HUES48 (cell line): ENCODE data around the gene DEF6.
A peak's percentile ranks its signal among the peaks of the same experiment; 100 is the strongest.
"Not testable (repeated sequence)": the region's sequence is repeated elsewhere in the genome, so short reads cannot be mapped to it uniquely, and the experiment has no call there.

ENCODE experiments used
- H3K27ac ChIP-seq: one replicate; pipeline ENCODE4 v1.7.0; 2013; ENCODE audit warnings: low read depth, low read length, inconsistent platforms
- H3K27me3 ChIP-seq: 2 replicates; pipeline ENCODE4 v1.6.1; 2013; ENCODE audit warnings: mild to moderate bottlenecking, low read length; ENCODE audit not compliant: control insufficient read depth, insufficient read depth
- H3K36me3 ChIP-seq: 2 replicates; pipeline ENCODE4 v1.6.1; 2013; ENCODE audit warnings: low read length; ENCODE audit not compliant: control insufficient read depth, insufficient read depth
- H3K4me1 ChIP-seq: 2 replicates; pipeline ENCODE4 v1.6.1; 2013; ENCODE audit warnings: mild to moderate bottlenecking, low read length; ENCODE audit not compliant: control insufficient read depth, insufficient read depth
- H3K4me3 ChIP-seq: 2 replicates; pipeline ENCODE4 v1.5.1; 2013; ENCODE audit warnings: mild to moderate bottlenecking, low read depth, low read length
- H3K9ac ChIP-seq: 2 replicates; pipeline ENCODE4 v1.6.1; 2013; ENCODE audit warnings: mild to moderate bottlenecking, low read depth, low read length, moderate library complexity
- H3K9me3 ChIP-seq: 2 replicates; pipeline ENCODE4 v1.6.1; 2013; ENCODE audit warnings: low read length; ENCODE audit not compliant: control insufficient read depth, insufficient read depth

Gene DEF6

DNA sequence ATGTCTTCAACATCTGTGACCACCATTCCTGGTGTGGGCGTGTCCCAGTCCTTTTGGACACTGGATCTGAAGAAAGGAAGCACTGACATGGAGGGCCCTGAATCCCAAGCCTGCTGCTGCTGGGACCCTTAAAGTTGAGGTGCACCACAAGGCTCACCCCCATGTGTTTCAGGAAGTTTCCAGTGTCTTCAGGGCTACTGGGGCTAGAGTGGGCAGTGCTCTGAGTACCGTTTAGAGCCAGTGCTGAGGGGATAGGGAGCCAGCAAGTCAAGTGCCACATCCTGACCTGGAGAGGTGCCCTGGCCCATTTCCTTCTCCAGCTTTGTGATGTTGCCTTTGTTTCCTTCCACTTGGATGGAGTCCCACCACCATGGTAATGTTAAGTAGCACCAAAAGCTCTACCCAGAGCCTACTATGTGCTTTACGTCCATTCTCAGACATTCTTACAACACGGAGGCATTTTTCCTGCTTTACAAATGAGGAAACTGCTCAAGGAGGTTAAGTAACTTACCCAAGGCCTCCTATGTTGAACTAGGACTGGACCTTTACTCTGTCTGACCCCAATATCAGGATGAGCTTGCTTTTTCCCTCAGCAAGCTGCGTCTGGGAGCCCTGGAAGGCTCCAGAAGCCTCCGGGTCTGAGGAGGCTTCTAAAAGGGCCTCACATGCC, 552 bp upstream of the DEF6 start:
- H3K27me3 ChIP-seq = no peaks in the 10 kb centered on the region
- H3K4me3 ChIP-seq = no peak overlapping the region
- H3K9me3 ChIP-seq = no peaks in the 10 kb centered on the region
- H3K4me1 ChIP-seq = peaks cover 6% of the 10 kb centered on the region; the same call in 1 of the 2 replicates
- H3K9ac ChIP-seq = no peak overlapping the region
- H3K36me3 ChIP-seq = peaks cover 15% of the 10 kb centered on the region
- peak overlapping the region; percentile 18 for H3K27ac ChIP-seq

DNA sequence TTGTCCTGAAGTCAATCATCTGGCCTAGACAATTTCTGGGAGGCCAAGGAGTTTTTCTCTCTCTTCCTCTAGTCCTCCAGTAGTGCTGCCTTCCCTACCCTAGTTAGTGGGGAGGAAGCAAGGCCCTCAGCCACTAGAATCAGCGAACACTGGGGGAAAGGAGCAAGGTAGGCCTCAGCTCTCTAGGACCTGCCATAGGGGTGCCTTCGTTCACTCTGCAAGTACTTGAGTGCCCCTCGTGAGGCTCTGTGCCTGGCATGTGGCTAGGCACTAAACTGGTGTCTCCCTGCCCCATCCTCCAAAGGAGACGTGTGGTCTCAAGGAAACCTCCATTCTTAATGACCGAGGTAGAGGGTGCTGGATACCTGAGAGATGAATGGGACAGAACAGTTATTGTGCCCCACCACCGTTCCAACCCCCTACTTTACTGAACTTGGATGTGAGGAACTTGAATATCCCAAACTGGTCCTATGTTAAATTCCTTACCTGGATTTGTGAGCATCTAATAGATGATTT, 1.1 kb downstream of the DEF6 start:
- H3K27ac ChIP-seq = no peak overlapping the region
- no peaks in the 10 kb centered on the region for H3K9me3 ChIP-seq
- H3K36me3 ChIP-seq = peaks cover 5% of the 10 kb centered on the region; the same call in 1 of the 2 replicates
- H3K4me1 ChIP-seq = peaks cover 14% of the 10 kb centered on the region
- no peak overlapping the region for H3K9ac ChIP-seq
- H3K27me3 ChIP-seq = no peaks in the 10 kb centered on the region
- H3K4me3 ChIP-seq = no peak overlapping the region

DNA sequence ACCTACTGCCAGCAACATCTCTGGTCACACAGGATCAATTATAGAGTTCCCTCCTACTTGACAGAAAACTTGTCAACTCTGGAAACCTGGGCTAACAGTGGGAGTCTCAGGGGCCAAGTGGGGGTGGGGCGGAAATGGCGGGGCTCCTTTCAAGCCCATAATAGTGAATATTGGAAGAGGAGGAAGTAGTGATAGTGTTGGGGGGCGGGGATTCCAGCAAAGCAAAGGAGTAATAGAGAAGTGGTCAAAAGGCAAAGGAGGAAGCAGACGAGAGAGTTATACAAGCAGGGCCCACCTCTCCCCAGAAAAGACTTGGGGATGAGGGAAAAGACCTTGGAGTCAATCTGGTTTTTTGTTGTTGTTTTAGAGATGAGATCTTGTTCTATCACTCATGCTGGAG, 2.1 kb downstream of the DEF6 start:
- Histone ChIP-seq H3K27ac (no peak overlapping the region), H3K4me3 (no peak overlapping the region), H3K4me1 (peaks cover 12% of the 10 kb centered on the region), H3K9ac (no peak overlapping the region), H3K27me3 (no peaks in the 10 kb centered on the region), H3K36me3 (peaks cover 5% of the 10 kb centered on the region; the same call in 1 of the 2 replicates), H3K9me3 (no peaks in the 10 kb centered on the region)

DNA sequence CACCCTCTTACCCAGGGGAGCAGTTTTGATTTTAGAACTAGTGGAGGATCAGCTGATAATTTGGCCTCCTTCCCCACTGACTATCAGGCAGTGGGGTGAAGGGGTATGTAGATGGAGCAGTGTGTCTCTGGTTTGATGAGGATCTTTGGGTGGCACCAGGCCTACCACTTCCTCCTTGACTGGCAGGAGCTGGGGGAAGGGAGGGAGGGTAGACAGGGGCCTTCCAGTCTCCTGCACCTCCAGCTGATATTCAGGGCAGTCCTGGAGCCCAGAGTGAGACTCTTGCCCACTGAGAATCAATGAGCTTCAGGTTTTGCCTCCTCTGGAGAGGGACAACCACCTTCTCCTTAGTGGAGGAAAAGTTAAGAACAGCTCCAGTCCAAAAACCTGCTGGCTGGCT, 3.2 kb downstream of the DEF6 start:
- no peak overlapping the region for H3K27ac ChIP-seq
- no peak overlapping the region for H3K4me3 ChIP-seq
- H3K4me1 ChIP-seq = peaks cover 12% of the 10 kb centered on the region
- no peak overlapping the region for H3K9ac ChIP-seq
- no peaks in the 10 kb centered on the region for H3K27me3 ChIP-seq
- no peaks in the 10 kb centered on the region for H3K36me3 ChIP-seq
- H3K9me3 ChIP-seq = no peaks in the 10 kb centered on the region

DNA sequence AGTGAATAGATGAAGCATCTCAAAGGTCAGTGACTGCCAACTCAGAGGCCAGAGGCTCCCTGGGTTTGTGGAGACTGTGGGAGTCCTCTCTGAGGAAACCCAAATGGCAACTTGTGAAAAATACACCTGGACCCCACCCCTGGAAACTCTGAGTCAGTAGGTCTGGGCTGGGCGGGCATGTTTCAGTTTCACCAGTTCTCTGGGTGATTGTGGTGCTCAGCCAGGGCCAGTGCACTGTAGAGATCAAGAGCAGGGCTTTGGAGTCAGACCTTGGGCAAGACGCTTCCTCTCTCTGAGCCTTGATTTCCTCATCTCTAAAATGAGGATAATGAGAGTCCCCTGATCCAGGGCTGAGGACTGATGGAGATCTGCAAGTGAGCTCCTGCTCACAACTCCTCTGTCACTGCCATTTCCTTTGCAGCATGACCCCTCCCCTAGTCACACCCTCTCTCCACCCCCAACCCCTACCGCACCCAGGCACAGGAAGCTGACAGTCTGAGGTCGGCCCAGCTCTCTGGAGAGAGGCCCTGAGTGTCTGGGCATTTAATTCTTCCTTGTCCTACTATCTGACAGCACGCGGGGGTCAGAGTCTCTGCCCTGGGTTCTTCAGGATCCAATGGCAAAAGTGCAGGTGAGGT, 5.1 kb downstream of the DEF6 start:
- Histone ChIP-seq H3K4me1 (peaks cover 12% of the 10 kb centered on the region), H3K36me3 (no peaks in the 10 kb centered on the region), H3K9ac (no peak overlapping the region), H3K27ac (no peak overlapping the region), H3K4me3 (no peak overlapping the region), H3K9me3 (no peaks in the 10 kb centered on the region), H3K27me3 (no peaks in the 10 kb centered on the region)

DNA sequence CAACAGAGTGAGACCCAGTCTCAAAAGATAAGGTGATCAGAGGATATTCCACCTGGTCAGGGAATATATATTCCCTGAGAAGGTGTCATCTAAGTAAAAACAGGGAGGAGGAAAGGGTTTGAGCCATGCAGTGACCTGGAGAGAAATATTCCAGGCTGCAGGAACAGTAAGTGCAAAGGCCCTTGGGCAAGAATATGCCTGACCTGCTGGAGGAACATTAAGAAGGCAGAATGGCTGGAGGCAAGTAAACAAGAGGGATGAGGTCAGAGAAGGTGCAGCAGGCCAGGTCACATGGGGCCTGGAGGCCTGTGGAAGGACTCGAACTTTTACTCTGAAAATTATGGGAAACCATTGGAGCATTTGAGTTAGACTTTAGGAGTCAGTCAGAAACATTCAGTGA, 6.7 kb downstream of the DEF6 start:
- H3K27me3 ChIP-seq = no peaks in the 10 kb centered on the region
- no peaks in the 10 kb centered on the region for H3K9me3 ChIP-seq
- no peaks in the 10 kb centered on the region for H3K36me3 ChIP-seq
- H3K4me1 ChIP-seq = peaks cover 8% of the 10 kb centered on the region
- no peak overlapping the region for H3K27ac ChIP-seq
- H3K4me3 ChIP-seq = no peak overlapping the region
- H3K9ac ChIP-seq = no peak overlapping the region

DNA sequence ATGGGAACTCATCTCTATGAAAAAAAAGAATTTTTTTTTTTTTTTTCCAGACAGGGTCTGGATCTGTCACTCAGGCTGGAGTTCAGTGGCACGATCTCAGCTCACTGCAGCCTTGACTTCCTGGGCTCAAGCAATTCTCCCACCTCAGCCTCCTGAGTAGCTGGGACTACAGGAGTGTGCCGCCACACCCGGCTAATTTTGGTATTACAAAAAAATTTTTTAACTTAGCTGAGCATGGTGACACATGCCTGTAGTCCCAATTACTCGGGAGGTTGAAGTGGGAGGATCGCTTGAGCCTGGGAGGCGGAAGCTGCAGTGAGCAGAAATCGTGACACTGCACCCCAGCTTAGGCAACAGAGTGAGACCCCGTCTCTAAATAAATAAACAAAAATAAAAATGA, 7.5 kb downstream of the DEF6 start:
- no peaks in the 10 kb centered on the region for H3K27me3 ChIP-seq
- peaks cover 8% of the 10 kb centered on the region for H3K4me1 ChIP-seq
- no peak overlapping the region for H3K27ac ChIP-seq

DNA sequence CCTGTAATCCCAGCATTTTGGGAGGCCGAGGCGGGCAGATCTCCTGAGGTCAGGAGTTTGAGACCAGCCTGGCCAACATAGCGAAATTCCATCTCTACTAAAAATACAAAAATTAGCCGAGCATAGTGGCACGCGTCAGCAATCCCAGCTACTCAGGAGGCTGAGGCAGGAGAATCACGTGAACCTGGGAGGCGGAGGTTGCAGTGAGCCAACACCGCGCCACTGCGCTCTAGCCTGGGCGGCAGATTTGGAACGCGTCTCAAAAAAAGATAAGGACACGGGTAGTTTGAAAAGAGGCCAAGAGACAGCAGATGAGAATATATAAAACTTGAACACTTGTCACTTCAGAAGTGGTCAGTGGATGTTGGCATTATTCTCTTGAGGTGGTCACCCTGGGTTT, 9.5 kb downstream of the DEF6 start:
- not testable (repeated sequence) for H3K36me3 ChIP-seq, H3K4me3 ChIP-seq, H3K4me1 ChIP-seq, H3K9me3 ChIP-seq, H3K27ac ChIP-seq, H3K9ac ChIP-seq, H3K27me3 ChIP-seq

More for the DNA sequence above, 7.5 kb downstream of the DEF6 start:
- Histone ChIP-seq H3K9ac (no peak overlapping the region), H3K4me3 (no peak overlapping the region), H3K36me3 (no peaks in the 10 kb centered on the region), H3K9me3 (no peaks in the 10 kb centered on the region)

DNA sequence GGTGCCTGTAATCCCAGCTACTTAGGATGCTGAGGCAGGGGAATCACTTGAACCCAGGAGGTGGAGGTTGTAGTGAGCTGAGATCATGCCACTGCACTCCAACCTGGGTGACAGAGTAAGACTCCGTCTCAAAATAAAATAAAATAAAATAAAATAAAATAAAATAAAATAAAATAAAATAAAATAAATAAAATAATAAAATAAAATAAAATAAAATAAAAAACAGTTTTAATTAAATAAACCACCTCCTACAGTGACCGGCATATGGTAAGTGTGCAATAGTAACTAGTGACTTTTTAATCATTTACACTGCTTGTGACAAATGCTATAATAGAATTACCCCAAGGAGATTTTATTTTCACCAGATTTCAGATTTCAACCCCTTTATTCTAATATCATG, 10.9 kb downstream of the DEF6 start:
- H3K36me3 ChIP-seq, H3K4me3 ChIP-seq, H3K27me3 ChIP-seq, H3K9ac ChIP-seq, H3K27ac ChIP-seq, H3K9me3 ChIP-seq, H3K4me1 ChIP-seq: not testable (repeated sequence)

DNA sequence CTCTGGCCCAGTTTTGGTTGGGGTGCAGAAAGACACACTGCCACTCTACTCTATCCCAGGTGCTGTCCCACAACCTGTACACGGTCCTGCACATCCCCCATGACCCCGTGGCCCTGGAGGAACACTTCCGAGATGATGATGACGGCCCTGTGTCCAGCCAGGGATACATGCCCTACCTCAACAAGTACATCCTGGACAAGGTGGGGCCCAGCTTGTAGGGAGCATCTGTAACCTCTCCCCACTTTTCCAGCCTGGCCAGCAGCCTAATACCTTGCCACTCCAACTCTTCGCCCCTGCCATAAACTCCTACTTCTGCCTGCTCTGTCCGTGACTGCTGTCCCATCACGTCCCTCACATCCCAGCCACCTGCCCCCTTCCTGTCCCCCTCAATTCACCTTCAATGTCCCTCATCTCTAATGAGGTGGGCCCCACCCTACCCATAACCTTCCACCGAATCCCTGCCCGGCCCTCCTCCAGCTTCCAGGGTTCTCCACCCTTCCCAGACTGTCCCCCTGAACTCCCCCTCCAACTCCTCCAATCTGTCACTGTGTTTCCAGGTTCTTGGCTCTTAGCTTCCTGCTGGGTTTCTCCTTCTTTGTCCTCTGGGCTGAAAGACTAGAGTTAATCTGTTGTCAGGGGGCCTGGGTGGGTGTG, 12.1 kb downstream of the DEF6 start:
- no peaks in the 10 kb centered on the region for H3K9me3 ChIP-seq
- no peak overlapping the region for H3K27ac ChIP-seq
- H3K9ac ChIP-seq = no peak overlapping the region
- H3K4me1 ChIP-seq = no peaks in the 10 kb centered on the region
- H3K27me3 ChIP-seq = no peaks in the 10 kb centered on the region
- H3K4me3 ChIP-seq = no peak overlapping the region
- H3K36me3 ChIP-seq = no peaks in the 10 kb centered on the region

DNA sequence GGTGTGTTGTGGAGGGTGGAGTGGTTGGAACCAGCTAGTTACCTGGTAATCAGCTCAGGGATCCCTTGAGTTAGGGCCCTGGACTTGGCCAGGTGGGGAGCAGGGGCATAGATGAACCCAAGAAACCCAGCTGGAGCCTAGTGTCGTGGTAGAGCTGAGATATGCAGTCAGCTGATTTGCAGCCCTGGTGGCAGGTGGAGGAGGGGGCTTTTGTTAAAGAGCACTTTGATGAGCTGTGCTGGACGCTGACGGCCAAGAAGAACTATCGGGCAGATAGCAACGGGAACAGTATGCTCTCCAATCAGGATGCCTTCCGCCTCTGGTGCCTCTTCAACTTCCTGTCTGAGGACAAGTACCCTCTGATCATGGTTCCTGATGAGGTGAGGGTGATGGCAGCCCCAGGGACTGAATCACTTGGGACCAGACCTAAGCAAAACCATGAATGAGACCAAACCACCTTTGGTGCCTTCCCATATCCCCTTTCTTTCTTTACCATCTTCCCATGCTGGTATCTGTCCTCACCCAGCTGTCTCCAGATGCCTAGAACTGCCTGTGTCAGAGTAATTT, 12.7 kb downstream of the DEF6 start:
- no peaks in the 10 kb centered on the region for H3K36me3 ChIP-seq
- no peak overlapping the region for H3K9ac ChIP-seq
- no peak overlapping the region for H3K27ac ChIP-seq
- H3K4me3 ChIP-seq = no peak overlapping the region
- H3K9me3 ChIP-seq = no peaks in the 10 kb centered on the region
- H3K4me1 ChIP-seq = no peaks in the 10 kb centered on the region
- no peaks in the 10 kb centered on the region for H3K27me3 ChIP-seq
